Gastrocnemius medialis (tissue), 4 donors: ENCODE results near the gene ABCD4.

Experiments used
- CTCF ChIP-seq, 5 experiments: fragments of 450-650 bp in 3 of 5; fragments of 200-600 bp in 2 of 5; sonication (generic) in 2 of 5; IDR thresholded peaks in 4 of 5; conservative IDR thresholded peaks in 1 of 5; 1 replicate in 4 of 5; 2 replicates in 1 of 5; pipeline ENCODE4 v1.5.1; 2016 to 2019; ENCODE audit warnings: antibody characterized with exemption in 5 of 5, mild to moderate bottlenecking in 3 of 5, moderate library complexity in 3 of 5
- POLR2A ChIP-seq, 2 donors: fragments of 450-650 bp; IDR thresholded peaks; one replicate each; pipeline ENCODE4 v1.6.1; 2017; ENCODE audit warnings: antibody characterized with exemption in 2 of 2, mild to moderate bottlenecking in 2 of 2, moderate library complexity in 2 of 2

DNA sequence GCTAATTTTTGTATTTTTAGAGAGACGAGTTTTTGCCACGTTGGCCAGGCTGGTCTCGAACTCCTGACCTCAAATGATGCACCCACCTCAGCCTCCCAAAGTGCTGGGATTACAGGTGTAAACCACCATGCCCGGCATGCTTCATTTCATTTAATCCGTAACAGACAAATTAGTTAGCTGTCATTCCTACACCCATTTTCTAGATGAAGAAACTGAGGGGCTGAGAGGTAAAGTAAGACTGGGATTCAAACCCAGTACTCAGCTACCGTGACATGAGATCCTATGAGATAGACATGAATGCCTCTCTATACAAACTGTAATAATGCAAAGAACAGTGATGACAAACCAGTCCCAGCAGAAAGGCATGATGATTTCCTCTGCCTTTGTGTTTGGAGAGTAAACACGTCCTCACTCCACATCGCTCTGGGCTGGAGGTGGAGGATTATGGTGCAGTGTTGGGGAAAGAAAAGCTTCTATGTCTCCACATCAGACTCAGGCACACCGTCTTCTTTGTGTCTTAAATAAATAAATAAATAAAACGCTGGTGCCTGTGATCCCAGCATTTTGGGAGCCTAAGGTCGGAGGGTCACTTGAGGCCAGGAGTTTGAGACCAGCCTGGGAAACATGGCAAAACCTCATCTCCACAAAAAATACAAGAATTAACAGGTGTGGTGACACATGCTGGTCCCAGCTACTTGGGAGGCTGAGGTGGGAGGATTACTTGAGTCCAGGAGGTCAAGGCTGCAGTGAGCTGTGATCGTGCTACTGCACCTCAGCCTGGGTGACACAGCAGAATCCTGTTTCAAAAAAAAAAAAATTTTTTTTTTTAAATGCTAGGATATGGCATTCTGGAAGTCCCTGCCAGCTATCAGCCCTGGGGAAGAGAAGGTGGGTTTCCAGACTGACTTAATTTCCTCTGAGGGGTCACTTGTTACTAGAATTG lies 53.0 kb downstream of the ABCD4 start:
- TF ChIP-seq CTCF (IDR thresholded peaks at IDR 0.05 in 4 of 5, conservative IDR thresholded peaks at IDR 0.05 in 1 of 5) (no peak), POLR2A (IDR thresholded peaks at IDR 0.05) (no peak)
